GM18520 (cell line): ENCODE data around the gene ATP9B.
"Not testable (repeated sequence)": the region's sequence is repeated elsewhere in the genome, so short reads cannot be mapped to it uniquely, and the experiment has no call there.

Experiments used
- ATAC-seq: cut with Tn5 transposase; IDR thresholded peaks from one replicate; pipeline ENCODE4 v1.9.1; 2021; ENCODE audit not compliant: unreplicated experiment

ATP9B gene

DNA sequence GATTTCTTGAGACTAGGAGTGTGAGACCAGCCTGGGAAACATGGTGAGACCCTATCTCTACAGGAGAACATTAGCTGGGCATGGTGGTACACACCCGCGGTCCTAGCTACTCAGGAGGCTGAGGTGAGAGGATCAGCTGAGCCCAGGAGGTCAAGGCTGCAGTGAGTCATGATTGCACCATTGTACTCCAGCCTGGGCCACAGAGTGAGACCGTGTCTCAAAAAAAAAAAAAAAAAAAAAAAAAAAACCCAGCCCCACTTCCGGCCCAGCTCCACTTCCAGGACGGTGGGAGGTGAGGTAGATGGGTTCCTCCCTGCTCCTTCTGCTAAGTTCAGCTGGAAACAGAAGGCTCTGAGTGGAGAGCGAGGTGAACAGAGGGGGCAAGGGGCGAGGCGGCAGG lies 285.2 kb downstream of the ATP9B start:
- no peak for ATAC-seq

DNA sequence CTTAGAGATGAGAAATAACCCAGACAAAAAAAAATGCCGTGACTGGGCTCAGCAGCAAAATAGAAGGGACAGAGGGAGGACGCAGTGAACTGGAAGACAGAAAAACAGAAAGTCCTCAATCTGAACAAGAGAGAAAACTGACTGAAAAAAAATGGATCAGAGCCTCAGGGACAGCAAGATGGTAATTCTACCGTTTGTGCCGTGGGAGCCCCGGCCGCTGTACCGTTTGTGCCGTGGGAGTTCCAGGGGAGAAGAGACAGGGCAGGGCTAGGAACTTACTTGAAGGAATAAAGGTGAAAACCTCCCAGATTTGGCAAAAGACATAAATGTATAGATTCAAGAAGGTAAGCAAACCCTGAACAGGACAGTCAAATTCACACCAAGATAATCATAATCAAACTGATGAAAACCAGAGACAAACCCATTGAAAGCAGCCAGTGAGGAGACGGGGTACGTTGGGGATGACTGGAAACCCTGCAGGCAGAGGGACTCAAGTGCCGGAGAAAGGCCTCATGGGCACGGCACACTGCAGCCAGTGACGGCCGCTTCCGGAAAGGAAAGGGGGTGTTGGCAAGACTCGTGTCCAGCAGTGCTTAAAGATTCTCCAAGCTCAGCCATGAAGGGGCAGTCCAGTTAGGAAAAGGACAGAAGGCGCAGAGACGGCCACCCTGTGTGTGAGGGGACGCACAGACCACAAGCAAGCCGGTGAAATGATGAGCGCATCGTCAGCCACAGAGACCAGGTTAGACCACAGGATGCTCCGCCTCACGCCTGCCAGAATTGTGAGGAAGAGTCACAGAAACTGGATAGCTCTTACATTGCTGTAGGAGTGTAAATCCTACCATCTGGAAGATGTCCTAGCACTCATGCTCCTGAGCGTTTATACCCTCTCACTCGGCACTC lies 286.5 kb downstream of the ATP9B start:
- ATAC-seq = no peak

DNA sequence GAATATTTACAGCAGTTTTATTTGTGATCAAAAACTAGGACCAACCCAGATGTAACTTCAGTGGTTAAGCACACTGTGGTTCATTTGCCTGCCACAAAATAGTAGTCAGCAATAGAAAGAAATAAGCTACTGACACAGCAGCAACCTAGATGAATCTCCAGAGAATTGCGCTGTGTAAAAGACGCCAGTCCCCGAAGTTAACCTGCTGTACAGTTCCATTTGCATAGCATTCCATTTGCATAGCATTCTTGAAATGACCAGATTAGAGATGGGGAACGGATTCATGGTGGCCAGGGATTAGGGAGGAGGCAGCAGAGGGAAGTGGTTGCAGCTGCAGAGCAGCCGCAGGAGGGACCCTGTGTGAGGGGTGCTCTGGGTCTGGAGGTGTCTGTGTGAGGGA lies 287.2 kb downstream of the ATP9B start:
- ATAC-seq = peak; percentile 94

DNA sequence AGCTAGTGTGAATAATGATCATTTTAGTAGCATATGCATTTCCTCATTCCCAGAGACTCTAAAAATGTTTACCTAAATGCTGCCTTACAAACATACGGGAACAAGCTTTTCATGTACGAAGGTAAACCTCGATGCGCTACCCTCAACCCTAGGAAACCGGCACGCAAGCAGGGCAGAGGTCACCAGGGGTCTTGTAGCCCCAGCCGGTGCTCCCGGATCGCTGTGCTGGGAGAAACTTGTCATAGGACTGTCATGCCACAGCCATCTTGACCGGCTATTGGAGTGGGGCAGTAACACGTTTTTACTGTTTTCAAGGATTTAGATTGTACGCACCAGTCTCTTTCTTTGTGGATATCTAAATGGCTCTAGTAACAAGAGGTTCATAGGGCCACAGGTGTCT lies 291.7 kb downstream of the ATP9B start:
- ATAC-seq = no peak

DNA sequence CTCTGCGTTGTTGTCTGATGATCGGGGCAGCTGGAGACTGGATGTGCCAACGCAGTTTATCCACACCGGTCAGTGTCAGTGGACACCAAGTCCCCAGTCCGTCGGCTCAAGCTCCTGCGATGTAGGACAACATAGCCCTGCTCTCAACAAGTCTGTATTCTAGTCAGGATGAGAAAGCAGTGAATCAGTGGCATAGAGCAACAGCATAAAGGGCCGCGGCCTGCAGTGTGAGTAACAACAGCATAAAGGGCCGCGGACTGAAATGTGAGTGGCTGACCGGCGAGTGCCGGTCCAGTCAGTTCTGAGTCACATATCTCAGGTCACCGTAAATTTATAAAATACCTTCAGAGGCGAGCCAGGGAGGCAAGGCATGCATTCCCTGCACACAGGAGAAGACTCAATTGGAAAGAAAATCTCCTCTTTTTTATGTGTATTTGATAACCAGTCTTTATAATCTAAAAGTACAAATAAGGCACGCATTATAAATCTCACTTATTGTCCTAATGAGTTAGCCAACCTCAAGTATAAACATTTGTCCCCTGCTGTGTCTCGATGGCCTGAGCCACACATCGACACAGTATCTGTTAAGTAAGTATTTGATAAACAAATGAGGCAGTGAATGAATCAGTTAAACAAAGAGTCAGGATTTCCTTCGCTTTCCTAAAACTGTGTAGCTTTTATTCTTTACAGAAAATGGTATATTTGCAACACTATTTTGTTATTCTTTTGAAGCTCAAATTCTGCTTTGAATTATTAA lies 292.8 kb downstream of the ATP9B start:
- ATAC-seq = no peak

DNA sequence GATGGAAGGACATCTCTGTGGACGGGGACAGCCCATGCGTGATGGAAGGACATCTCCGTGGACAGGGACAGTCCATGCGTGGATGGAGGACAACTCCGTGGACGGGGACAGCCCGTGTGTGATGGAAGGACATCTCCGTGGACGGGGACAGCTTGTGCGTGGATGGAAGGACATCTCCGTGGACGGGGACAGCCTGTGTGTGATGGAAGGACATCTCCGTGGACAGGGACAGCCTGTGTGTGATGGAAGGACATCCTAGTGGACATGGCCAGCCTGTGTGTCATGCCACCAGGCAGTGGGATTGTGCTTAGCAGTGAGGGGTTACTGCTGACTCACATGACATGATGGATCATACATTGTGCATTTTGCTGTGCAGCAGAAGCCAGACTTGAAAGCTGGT lies 296.5 kb downstream of the ATP9B start:
- ATAC-seq = no peak

DNA sequence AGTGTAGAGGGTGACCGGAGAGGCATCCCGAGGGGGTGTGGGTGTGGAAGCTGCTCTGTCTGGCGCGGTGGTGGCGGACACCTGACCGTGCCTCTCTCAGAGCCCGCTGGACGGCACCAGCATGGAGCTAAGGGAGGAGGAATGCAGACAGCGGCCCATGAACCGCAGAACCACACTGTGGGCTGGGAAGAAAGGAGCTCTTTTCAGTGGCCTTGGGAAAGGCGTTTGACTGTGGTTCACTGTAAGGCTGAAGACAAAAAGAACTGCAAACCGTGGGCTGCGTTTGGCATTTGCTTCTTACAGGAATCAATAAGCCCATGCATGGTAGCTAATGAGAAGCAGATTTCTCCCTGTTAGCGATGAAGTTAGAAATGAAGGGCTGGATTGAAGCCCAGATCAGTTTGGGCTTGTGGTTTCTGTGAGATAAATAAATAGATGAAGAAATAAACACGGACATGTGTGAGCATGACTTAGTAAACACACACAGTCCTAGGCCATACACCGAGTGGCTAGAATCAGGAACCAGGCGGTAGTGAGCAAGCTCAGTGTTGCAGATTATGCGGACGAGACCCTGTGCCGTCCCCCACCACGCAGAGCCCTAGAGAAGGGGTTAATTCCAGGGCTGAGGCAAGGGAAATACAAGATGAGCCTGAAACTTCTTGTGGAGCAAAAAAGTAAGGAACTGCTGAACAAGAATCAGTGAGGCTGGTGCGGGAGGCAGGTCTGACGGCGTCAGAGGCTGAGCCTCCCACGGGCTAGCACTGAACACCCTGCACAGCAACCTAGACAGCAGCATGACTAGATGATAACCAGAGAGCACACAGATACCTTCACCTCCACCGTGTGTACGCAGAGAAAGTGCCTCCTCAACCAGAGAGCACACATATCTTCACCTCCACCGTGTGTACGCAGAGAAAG lies 297.2 kb downstream of the ATP9B start:
- no peak for ATAC-seq

DNA sequence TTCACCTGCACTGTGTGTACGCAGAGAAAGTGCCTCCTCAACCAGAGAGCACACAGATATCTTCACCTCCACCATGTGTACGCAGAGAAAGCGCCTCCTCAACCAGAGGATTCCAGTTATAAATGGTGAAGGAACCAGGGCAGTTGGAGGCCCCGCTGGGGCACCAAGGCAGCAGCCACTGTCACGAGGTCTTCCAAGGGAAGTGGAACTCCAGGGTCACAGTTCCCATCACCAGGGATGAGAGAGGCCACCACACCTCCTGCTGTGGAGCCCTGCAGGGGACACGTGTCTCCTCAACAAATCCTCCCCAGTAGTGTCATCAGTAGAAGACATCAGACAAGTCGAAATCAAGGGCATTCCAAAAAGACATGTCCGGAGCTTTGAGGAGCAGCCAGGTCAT lies 298.3 kb downstream of the ATP9B start:
- ATAC-seq = no peak

DNA sequence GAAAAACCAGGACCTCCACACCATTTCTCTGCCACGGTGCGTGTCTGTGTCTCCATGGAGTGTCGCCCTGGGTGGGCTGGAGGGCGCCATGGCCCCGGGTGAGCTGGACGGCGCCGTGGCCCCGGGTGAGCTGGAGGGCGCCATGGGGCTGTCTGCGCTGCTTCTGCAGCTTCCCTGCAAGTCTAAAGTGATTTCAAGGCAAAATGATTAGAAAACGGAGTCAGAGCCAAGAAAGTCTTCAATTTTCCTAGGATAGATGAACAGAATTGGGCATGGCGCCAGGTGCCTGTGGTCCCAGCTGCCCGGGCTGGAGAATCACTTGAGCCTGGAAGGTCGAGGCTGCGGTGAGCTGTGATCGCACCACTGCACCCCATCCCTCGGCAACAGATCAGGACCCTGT lies 298.8 kb downstream of the ATP9B start:
- no peak for ATAC-seq

DNA sequence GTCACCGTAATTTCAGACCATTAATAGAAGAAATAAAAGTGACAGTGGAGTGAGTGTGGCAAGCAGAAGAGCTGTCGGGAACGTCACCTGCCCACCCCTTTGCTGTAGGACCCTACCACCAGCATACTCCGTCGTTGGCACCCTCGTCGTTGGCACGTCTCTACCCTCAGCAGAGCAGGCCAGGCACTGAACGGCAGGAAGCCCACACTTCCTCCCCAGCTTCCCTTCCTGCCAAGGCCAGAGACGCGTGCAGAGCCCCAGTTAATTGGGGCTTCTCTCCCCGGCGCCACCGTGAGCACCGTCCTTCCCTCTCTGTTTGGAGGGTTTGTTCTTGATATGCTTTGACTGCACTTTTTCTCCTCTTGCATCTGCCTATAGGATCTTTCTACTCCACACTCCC lies 299.5 kb downstream of the ATP9B start:
- ATAC-seq = no peak

DNA sequence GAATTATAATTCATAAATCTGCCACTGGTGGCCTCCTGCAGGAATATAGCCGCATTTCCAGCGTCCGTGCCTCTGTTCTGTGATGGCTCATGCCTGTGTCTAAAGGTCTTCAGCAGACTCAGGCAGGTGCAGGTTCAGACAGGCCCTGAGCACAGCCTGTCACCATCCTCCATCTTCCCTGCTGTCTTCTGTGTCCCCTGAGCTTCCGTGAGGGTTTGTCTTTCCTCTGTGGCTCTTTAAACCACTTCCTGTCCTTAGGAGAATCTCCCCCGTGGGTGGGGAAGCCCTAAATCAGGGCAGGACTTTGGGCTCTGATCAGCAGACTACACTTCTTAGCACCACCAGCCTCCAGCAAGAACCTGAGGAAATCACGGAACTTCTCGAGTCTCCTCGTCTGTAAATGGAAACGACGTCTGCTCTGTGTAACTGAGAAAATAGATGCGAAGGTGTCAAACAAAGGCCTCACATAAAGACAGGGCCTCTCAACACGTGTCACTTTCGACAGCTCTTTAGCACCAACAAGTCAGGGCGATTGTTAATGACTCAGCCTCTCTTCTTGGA lies 302.4 kb downstream of the ATP9B start:
- no peak for ATAC-seq

DNA sequence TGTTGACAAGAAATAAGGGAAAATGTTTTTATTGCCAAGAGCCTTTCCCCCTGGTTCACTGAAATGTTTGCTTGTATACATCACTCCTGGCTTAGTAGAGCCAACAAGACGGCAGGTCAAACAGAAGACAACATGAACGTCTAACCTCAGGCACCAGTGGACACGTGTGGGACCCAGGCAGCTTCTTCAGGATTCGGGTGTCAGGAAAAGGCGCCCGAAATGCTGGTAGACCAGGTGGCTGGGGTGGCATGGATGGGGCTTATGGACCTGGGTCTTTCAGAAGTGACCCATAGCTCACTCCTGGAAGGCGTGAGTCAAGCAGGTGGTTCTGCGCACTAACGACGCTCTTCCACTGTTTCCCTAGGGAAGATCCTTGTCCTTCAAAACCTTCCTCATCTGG lies 303.3 kb downstream of the ATP9B start:
- no peak for ATAC-seq

DNA sequence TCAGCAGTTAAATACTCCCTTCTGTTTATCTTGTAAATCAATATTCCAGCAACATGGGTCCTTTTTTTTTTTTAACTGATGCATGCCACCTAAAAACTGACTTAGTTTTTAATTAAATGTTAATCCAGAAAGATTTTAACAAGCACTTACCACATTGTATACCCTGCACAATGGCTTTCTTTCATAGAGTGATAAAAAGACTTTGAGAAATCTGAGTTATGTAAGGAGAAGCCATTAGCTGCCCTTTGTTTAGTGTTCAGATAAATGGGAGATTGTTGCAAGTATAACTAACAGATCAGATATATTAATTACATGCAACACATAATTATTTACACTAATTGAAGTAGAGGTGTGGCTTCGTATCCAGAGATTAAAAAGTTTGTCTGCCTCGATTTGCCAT lies 303.8 kb downstream of the ATP9B start:
- ATAC-seq = no peak

DNA sequence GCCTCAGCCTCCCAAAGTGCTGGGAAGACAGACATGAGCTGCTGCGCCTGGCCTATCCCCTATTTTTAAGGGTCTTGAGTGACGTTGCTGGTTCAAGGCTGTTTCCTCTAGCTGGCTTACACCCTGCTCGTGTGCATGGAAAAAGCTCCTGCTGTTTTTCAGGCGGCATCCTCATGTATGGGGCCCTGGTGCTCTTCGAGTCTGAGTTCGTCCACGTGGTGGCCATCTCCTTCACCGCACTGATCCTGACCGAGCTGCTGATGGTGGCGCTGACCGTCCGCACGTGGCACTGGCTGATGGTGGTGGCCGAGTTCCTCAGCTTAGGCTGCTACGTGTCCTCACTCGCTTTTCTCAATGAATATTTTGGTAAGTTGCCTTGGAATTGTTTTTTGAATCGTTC lies 304.5 kb downstream of the ATP9B start:
- ATAC-seq = no peak

DNA sequence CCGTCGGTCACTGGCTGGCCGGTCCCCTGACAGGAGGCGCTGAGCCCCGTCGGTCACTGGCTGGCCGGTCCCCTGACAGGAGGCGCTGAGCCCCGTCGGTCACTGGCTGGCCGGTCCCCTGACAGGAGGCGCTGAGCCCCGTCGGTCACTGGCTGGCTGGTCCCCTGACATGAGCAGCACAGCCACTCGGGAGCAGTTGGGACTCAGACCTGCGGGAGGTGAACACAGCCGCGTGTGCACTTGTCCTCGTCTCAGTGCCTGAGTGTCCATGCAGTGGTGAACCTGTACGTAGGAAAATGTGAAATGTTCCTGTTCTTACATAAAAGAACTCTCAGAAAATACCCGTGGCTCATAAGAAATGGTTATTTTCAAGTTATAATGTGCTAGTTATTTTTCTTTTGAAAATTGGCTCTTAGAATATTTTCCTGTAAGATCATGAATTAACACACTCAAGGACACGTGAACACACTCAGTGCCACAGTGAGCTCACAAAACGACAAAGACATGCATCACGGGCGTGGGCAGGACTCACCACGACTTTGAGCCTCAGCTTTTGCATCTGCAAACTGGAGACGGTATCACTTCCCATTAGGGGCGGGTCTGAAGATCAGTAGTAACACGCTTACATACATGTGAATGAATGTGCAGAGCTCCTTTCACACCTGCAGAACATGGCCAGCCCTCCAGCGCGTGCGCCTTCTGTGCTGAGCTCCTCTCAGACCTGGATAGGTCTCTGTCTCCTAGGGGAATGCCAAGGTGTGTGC lies 305.4 kb downstream of the ATP9B start:
- peak; percentile 92 for ATAC-seq

DNA sequence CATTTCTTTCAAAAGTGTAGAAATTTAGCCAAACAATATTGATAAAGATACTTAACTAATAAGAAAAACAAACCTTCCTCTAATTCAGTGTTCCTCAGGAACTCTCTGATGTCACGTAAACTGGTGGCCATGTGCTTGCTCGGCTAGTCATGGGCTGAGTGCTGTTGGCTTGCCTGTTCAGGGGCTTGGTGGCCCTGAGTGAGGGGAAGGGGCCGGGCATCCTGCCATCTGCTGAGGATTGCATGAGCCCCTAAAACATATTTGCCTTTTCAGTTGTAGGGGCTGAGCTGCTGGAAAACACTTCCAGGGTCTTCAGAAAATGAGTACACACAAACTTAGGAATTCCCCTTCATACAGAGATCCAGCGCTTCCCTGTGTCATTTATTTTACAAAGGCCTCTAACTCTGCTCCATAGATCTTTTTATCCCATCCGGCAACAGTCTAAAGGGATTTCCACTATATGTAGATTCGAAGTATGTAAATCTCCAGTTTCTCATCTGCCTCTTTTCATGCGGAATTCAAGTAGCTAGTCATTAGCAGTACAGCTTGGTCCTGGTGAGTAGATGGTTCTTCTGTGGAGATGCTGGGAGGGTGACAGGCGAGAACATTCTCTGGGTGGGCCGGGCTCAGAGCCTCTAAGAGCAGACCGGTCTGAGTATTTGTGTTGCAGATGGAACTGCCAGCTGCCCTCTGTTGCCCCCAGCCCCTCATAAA lies 306.4 kb downstream of the ATP9B start:
- no peak for ATAC-seq

DNA sequence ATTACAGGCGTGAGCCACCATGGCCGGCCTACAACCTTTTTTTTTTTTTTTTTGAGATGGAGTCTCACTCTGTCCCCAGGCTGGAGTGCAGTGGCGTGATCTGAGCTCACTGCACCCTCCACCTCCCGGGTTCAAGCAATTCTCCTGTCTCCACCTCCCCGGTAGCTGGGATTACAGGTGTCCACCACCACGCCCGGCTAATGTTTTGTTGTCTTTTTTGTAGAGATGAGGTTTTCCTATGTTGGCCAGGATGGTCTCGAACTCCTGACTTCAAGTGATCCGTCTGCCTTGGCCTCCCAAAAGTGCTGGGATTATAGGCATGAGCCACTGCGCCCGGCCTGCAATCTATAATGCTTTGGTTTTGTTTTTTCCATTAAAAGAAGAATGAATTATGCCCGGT lies 307.5 kb downstream of the ATP9B start:
- not testable (repeated sequence) for ATAC-seq

DNA sequence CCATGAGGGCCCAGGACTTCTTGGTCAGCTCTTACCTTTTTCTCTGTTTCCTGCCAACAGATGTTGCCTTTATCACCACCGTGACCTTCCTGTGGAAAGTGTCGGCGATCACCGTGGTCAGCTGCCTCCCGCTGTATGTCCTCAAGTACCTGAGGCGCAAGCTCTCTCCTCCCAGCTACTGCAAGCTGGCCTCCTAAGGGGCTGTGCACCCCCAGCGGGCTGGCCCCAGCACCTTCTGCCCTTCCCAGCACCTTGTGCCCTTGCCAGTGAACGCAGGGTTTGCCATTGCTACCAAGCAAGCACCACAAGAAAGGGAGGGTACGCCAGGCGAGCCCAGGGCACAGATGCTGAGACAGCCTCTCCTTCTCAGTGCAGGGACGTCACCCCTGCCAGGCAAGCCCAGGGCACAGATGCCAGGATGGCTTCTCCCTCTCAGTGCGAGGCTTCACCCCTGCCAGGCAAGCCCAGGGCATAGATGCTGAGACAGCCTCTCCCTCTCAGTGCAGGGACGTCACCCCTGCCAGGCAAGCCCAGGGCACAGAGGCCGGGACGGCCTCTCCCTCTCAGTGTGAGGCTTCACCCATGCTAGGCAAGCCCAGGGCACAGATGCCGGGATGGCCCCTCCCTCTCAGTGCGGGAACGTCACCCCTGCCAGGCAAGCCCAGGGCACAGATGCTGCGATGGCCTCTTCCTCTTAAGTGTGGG lies 308.1 kb downstream of the ATP9B start:
- ATAC-seq = no peak
